ENCODE data around the gene CHCHD3. TPM values are rescaled to one million over a fixed set of nuclear protein-coding genes. Genes with fewer than 3 reads are reported as not detected.

Gene CHCHD3
- total RNA-seq, 6 experiments from 2014 or later, result 51.3 to 70.0 (median 65.7) TPM

DNA sequence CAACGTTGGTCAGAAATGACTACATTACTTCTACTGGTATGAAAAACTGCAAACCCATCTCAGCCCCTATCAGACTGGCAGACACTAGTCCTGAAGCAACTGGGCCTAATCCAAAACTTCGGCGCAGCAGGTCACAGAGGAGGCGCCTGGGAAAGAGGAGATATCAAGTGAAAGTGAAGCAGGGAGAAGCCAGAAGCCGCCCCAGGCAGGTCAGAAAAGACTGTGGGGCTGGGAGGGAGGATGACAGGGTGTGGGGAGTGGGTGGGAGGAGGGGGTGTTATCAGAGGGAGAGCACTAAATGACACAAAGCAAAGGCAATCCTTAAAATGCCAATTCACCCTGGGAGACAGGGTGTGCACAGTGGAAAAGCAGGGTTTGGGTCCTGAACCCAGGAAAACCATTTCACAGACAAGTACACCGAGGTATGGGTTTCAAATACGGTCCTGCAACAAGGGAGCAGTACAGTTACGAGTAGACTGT, 731 bp downstream of the CHCHD3 start:
- Mint-ChIP-seq H3K27me3 (ENCODE audit: insufficient read depth) (peaks cover 5% of the 10 kb centered on the region; the same call in 1 of the 2 replicates), H3K27ac (peak overlapping the region; percentile 77), H3K4me1 (ENCODE audit: low read depth) (peaks cover 26% of the 10 kb centered on the region), H3K9me3 (no peaks in the 10 kb centered on the region), H3K36me3 (ENCODE audit: low read depth) (peaks cover 5% of the 10 kb centered on the region; the same call in 1 of the 2 replicates), H3K4me3 (peak overlapping the region; percentile 91)
- DNase-seq, result peak; percentile 8
- TF ChIP-seq, protein P1, sequence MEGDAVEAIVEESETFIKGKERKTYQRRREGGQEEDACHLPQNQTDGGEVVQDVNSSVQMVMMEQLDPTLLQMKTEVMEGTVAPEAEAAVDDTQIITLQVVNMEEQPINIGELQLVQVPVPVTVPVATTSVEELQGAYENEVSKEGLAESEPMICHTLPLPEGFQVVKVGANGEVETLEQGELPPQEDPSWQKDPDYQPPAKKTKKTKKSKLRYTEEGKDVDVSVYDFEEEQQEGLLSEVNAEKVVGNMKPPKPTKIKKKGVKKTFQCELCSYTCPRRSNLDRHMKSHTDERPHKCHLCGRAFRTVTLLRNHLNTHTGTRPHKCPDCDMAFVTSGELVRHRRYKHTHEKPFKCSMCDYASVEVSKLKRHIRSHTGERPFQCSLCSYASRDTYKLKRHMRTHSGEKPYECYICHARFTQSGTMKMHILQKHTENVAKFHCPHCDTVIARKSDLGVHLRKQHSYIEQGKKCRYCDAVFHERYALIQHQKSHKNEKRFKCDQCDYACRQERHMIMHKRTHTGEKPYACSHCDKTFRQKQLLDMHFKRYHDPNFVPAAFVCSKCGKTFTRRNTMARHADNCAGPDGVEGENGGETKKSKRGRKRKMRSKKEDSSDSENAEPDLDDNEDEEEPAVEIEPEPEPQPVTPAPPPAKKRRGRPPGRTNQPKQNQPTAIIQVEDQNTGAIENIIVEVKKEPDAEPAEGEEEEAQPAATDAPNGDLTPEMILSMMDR (IDR thresholded peaks at IDR 0.05), result no peak

DNA sequence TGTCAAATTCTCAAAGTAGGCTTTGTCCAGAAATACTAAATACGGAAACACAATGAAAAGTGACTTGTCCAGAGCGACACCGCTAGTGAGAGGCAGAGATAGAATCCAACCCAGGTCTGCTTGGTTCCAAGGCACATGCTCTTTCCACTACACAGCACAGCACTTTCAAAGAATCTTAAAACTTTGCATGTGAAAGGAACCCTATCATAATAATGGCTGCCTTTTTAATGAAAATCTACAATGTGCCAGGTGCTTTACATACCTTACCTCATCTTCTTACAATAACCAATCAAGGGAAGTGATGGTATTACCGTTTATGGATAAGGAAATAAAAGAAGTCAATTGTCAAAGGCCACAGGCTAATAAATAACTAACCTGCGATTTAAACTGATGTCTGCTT, 2.6 kb downstream of the CHCHD3 start:
- H3K27ac Mint-ChIP-seq, result no peak overlapping the region; the same call in 1 of the 2 replicates
- no peaks in the 10 kb centered on the region for H3K9me3 Mint-ChIP-seq
- H3K36me3 Mint-ChIP-seq (ENCODE audit: low read depth), result peaks cover 5% of the 10 kb centered on the region; the same call in 1 of the 2 replicates
- H3K4me1 Mint-ChIP-seq (ENCODE audit: low read depth), result peaks cover 26% of the 10 kb centered on the region
- H3K27me3 Mint-ChIP-seq (ENCODE audit: insufficient read depth), result no peaks in the 10 kb centered on the region
- no peak overlapping the region for H3K4me3 Mint-ChIP-seq
- TF ChIP-seq, protein P1 (IDR thresholded peaks at IDR 0.05), result no peak
- no peak for DNase-seq

DNA sequence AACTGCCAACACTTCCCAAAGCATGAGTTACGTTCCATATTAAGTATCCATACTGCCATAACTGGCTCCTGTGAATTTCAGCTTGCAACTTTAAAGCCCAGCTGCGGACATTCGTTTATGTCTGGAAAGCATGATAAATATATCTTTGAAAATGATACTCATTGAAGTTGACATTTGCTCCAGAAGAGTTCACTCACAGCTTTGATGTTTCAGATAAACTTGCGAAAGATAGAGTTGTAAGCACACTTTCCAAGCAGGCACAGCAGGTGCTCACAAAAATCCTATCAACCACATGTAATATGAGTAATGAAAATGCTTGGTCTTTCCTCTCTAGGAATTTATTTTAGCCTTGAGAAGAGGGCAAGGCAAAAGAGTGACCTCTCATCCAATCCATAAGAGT, 4.5 kb downstream of the CHCHD3 start:
- no peaks in the 10 kb centered on the region for H3K9me3 Mint-ChIP-seq
- no peaks in the 10 kb centered on the region for H3K27me3 Mint-ChIP-seq (ENCODE audit: insufficient read depth)
- H3K27ac Mint-ChIP-seq, result no peak overlapping the region
- H3K4me1 Mint-ChIP-seq (ENCODE audit: low read depth), result peaks cover 17% of the 10 kb centered on the region
- H3K36me3 Mint-ChIP-seq (ENCODE audit: low read depth), result peaks cover 5% of the 10 kb centered on the region; the same call in 1 of the 2 replicates
- TF ChIP-seq, protein P1 (IDR thresholded peaks at IDR 0.05), result no peak
- no peak for DNase-seq
- no peak overlapping the region for H3K4me3 Mint-ChIP-seq

DNA sequence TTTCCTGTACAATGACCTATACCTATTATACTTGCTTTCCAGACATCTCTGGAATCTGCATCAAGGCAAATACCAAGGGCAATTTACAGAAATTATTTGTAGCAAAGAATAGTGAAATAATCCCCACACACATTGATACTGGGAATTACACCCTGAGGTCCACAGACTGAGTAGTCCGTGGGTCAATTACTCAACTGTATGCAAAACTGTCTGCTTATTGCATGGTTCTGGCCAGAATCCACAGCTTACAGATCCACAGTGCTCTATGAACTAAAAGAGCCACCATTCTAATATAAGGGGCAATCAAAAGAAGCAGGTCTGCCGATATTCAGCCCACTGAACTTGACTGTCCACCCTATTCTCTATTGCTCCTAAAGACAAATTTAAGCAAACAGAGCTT, 5.7 kb downstream of the CHCHD3 start:
- Mint-ChIP-seq H3K27ac (no peak overlapping the region; the same call in 1 of the 2 replicates), H3K9me3 (no peaks in the 10 kb centered on the region), H3K4me3 (no peak overlapping the region), H3K36me3 (ENCODE audit: low read depth) (peaks cover 5% of the 10 kb centered on the region; the same call in 1 of the 2 replicates), H3K4me1 (ENCODE audit: low read depth) (peaks cover 17% of the 10 kb centered on the region), H3K27me3 (ENCODE audit: insufficient read depth) (no peaks in the 10 kb centered on the region)
- TF ChIP-seq, protein P1 (IDR thresholded peaks at IDR 0.05), result no peak
- DNase-seq, result no peak

DNA sequence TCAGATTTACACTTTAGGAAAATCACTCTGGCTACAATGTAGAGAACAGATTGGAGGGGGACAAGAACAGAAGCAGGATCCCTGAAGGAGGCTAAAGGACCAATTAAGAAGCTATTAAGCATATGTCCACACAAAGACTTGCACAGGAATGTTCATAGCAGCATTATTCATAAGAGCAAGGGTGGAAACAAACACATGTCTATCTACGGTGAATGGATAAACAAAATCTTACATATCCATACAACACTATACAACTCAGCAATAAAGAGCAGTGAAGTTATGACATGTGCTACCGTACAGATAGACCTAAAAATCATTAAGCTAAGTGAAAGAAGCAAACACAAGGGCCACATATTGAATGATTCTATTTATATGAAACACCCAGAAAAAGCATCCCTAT, 10.4 kb downstream of the CHCHD3 start:
- no peaks in the 10 kb centered on the region for H3K9me3 Mint-ChIP-seq
- no peak overlapping the region for H3K27ac Mint-ChIP-seq
- no peak for DNase-seq
- H3K4me1 Mint-ChIP-seq (ENCODE audit: low read depth), result peaks cover 6% of the 10 kb centered on the region; the same call in 1 of the 2 replicates
- peaks cover 1% of the 10 kb centered on the region; the same call in 1 of the 2 replicates for H3K27me3 Mint-ChIP-seq (ENCODE audit: insufficient read depth)
- TF ChIP-seq, protein P1 (IDR thresholded peaks at IDR 0.05), result no peak
- H3K36me3 Mint-ChIP-seq (ENCODE audit: low read depth), result peaks cover 19% of the 10 kb centered on the region
- no peak overlapping the region for H3K4me3 Mint-ChIP-seq

Data from HFFc6 (cell line).